Naive thymus-derived CD4-positive, alpha-beta T cell (primary cell): ENCODE results near the gene DNMT1. TPM values are rescaled to one million over a fixed set of nuclear protein-coding genes. Genes with fewer than 3 reads are reported as not detected.

Experiments
- ATAC-seq: fragments of 150-1000 bp; cut with Tn5 transposase; 2 replicates; pipeline ENCODE4 v1.10.0; 2021; ENCODE audit warnings: mild to moderate bottlenecking, moderate library complexity
- CTCF ChIA-PET: fragments of 350-600 bp; sonication (Branson Sonifier 250); formaldehyde crosslinking; loops from one replicate; lab custom pipeline; 2021; ENCODE audit warnings: antibody characterized with exemption; lab: Charles Lee
- POLR2A ChIA-PET: fragments of 350-600 bp; sonication (Branson Sonifier 250); formaldehyde crosslinking; loops from one replicate; lab custom pipeline; 2021; ENCODE audit warnings: antibody characterized with exemption, inconsistent platforms; lab: Charles Lee
- DNase-seq, 9 donors: peaks; one replicate each; pipeline versions ENCODE4 v3.0.0 to v3.0.0-alpha.2; 2020 to 2022; ENCODE audit warnings: mixed read lengths in 1 of 9
- H3K27ac ChIP-seq: one replicate; pipeline ENCODE4 v1.7.0; 2013; ENCODE audit warnings: mild to moderate bottlenecking, low read depth, low read length, moderate library complexity
- H3K27me3 ChIP-seq, 2 donors: one replicate each; pipeline ENCODE4 v1.7.0; 2013; ENCODE audit warnings: low read length in 2 of 2, mild to moderate bottlenecking in 2 of 2, moderate library complexity in 2 of 2; ENCODE audit not compliant: control insufficient read depth in 2 of 2, insufficient read depth in 2 of 2
- H3K36me3 ChIP-seq, 3 experiments: 1 replicate in 2 of 3; 2 replicates in 1 of 3; pipeline ENCODE4 v1.7.0; 2013; ENCODE audit warnings: low read length in 3 of 3, mild to moderate bottlenecking in 3 of 3, moderate library complexity in 1 of 3; ENCODE audit not compliant: insufficient read depth in 3 of 3, control insufficient read depth in 2 of 3
- H3K4me1 ChIP-seq, 2 donors: one replicate each; pipeline ENCODE4 v1.7.0; 2013; ENCODE audit warnings: low read length in 2 of 2, mild to moderate bottlenecking in 2 of 2, moderate library complexity in 1 of 2; ENCODE audit not compliant: control insufficient read depth in 2 of 2, insufficient read depth in 2 of 2
- H3K4me3 ChIP-seq: 2 replicates; pipeline ENCODE4 v1.7.0; 2013; ENCODE audit warnings: mild to moderate bottlenecking, low read length
- H3K9me3 ChIP-seq, 3 experiments: 1 replicate in 2 of 3; 2 replicates in 1 of 3; pipeline ENCODE4 v1.7.0; 2013; ENCODE audit warnings: low read length in 3 of 3; ENCODE audit not compliant: control insufficient read depth in 2 of 3
- H3K27ac Mint-ChIP-seq, 9 donors: one replicate each; pipeline ENCODE4 v1.8.0; 2020 to 2022; ENCODE audit warnings: mixed read lengths in 9 of 9, mild to moderate bottlenecking in 8 of 9, moderate library complexity in 5 of 9, inconsistent platforms in 2 of 9
- H3K27me3 Mint-ChIP-seq, 5 donors: one replicate each; pipeline ENCODE4 v1.8.0; 2021 to 2022; ENCODE audit warnings: mixed read lengths in 5 of 5, mild to moderate bottlenecking in 1 of 5
- H3K36me3 Mint-ChIP-seq, 5 donors: one replicate each; pipeline ENCODE4 v1.8.0; 2020 to 2022; ENCODE audit warnings: mixed read lengths in 5 of 5, mild to moderate bottlenecking in 3 of 5, inconsistent platforms in 1 of 5
- H3K4me1 Mint-ChIP-seq, 7 donors: one replicate each; pipeline ENCODE4 v1.8.0; 2020 to 2022; ENCODE audit warnings: mixed read lengths in 7 of 7, mild to moderate bottlenecking in 3 of 7, inconsistent platforms in 1 of 7
- H3K4me3 Mint-ChIP-seq, 10 donors: one replicate each; pipeline ENCODE4 v1.8.0; 2020 to 2022; ENCODE audit warnings: mild to moderate bottlenecking in 10 of 10, mixed read lengths in 10 of 10, moderate library complexity in 6 of 10, inconsistent platforms in 2 of 10
- H3K9me3 Mint-ChIP-seq, 11 donors: one replicate each; pipeline ENCODE4 v1.8.0; 2020 to 2022; ENCODE audit warnings: mixed read lengths in 11 of 11, mild to moderate bottlenecking in 4 of 11, inconsistent platforms in 1 of 11, moderate library complexity in 1 of 11
- intact Hi-C, 2 donors: fragments of 100-400 bp; cut with micrococcal nuclease; formaldehyde crosslinking; loops; one replicate each; pipeline ENCODE4 v1.15.1; 2023
- microRNA-seq: library from miRNA; unstranded; fragments of <30 nt; microRNA quantifications from one replicate; pipeline ENCODE4 v1.2.0, GENCODE V29; 2022; ENCODE audit warnings: borderline microRNAs expressed
- polyA plus RNA-seq, 2 donors: library from polyadenylated mRNA; unstranded; fragments of 300-500 nt; fragmentation: Illumina TruSeq; gene quantifications; one replicate each; pipeline ENCODE4 v1.2.3, GENCODE V29; 2021
- total RNA-seq, 6 experiments: library from RNA in 5 of 6; stranded (reverse) in 5 of 6; gene quantifications; 1 replicate in 5 of 6; 2 replicates in 1 of 6; pipeline ENCODE4 v1.2.3 and lab custom pipeline; 2021 to 2026

DNMT1 gene
- total and polyA plus RNA-seq, 7 experiments from 2014 or later: 113 to 334 (median 187) TPM

DNA sequence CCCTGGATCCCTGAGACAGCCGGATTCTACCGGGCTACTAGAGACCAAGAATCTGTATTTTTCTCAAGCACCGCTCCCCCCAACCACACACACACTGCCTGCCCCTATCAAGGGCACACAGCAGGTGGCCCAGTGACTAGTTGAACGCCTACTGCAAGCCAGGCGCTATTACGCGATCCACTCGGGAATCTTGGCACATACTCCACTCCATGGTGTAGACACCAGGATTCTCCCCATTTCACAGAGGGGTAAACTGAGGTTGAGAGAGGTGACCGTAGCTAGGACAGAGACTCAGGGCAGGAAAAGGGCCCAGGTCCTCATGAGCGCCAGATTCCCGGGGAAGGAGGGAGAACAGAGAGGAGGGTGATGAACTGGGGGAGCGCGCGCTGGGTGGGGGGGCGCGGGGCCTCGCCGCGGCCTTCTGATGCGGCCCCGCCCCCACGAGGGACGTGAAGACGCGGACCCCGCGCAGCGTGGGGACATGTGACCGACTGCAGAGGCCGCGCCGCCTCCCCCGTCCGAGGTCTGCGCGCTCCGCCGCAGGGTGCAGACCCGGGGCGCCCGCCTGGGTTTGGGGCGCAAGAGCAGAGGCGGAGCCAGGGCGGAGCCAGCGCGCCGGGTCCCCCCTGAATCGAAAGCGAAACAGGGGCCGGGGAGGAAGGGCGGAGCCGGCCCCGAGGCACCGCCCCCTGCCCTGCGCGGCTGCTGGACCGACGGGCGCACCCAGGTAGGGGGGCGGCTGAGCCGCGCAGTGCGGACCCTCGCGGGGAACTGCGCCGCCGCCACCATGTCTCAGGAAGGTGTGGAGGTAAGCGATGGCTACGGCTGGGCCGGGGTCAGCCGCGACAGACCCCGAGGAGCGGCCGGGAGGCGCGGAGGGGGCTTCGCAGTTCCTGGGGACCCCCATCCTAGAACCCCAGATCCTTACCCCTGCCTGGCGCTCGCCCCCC, 108.8 kb downstream of the DNMT1 start, which contains the start of gene SHFL:
Gene SHFL (plus strand): TSS at position 677 of the 950 bp plus-strand sequence. CDS start 111 bp downstream, at position 788.
- POLR2A ChIA-PET: interaction anchor here (1.4 kb wide), 1 partner anchor 19 kb away, joined by 4 read pairs; no protein-coding TSS in a partner anchor

DNA sequence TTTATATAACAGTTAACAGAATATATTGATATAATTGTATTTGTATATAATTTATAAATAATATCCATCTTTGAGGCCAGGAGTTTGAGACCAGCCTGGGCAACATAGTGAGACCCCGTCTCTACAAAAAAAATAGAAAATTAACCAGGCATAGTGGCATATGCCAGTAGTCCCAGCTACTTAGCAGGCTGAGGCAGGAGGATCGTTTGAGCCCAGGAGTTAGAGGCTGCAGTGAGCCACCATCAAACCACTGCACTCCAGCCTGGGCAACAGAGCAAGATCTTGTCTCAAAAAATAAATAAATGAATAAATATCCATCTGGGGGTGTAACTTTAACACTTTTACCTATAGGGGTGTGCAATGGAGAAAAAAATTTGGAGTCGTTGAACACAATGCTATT, 110.0 kb downstream of the DNMT1 start:
- Histone ChIP-seq H3K9me3 (no peaks in the 10 kb centered on the region), H3K4me3 (no peak overlapping the region), H3K27me3 (no peaks in the 10 kb centered on the region), H3K36me3 (peaks cover 0 to 16% (median 0%) of the 10 kb centered on the region in 3 experiments), H3K27ac (no peak overlapping the region), H3K4me1 (peaks cover 4 to 9% of the 10 kb centered on the region in 2 donors)
- Mint-ChIP-seq H3K27ac (peak overlapping the region; percentile 81 to 92 (median 85)), H3K27me3 (no peaks in the 10 kb centered on the region), H3K36me3 (peaks cover 0 to 14% (median 0%) of the 10 kb centered on the region in 5 donors), H3K4me1 (peaks cover 8 to 17% (median 8%) of the 10 kb centered on the region in 7 donors), H3K9me3 (no peaks in the 10 kb centered on the region), H3K4me3 (peak overlapping the region in 9 of 10 donors; percentile 75 to 92 (median 89))
- CTCF ChIA-PET: no interaction called here
- ATAC-seq (no peak), DNase-seq (no peak)
- intact Hi-C loops: loop anchor here in 1 of 2 donors (10.0 kb wide), 1 partner anchor 570 kb away; the partner anchor contains the start of gene ILF3
- POLR2A ChIA-PET: interaction anchor here (1.4 to 2.0 kb wide), 2 partner anchors 11 to 20 kb away, joined by 4 to 7 read pairs; no protein-coding TSS in a partner anchor

More for the DNA sequence above, 108.8 kb downstream of the DNMT1 start, which contains the start of gene SHFL:
- Histone ChIP-seq H3K27me3 (no peaks in the 10 kb centered on the region), H3K27ac (peak within 1 kb of the TSS; percentile 90), H3K36me3 (peaks cover 0 to 22% (median 0%) of the 10 kb centered on the region in 3 experiments), H3K4me1 (peaks cover 4 to 9% of the 10 kb centered on the region in 2 donors), H3K9me3 (no peaks in the 10 kb centered on the region), H3K4me3 (peak within 1 kb of the TSS; percentile 94)
- H3K4me3 Mint-ChIP-seq: peak within 1 kb of the TSS; percentile 75 to 92 (median 90)
- H3K27me3 Mint-ChIP-seq: no peaks in the 10 kb centered on the region
- H3K9me3 Mint-ChIP-seq: no peaks in the 10 kb centered on the region
- intact Hi-C loops: loop anchor here (1.0 to 10.0 kb wide), 5 partner anchors 10 to 569 kb away; partner anchors contain the start of genes PPAN (in 2 of the 2), ILF3 (in 1 of the 2) and PIN1 (in 1 of the 2)
- peak; percentile 98 for ATAC-seq
- peak; percentile 71 to 90 (median 83) for DNase-seq
- H3K4me1 Mint-ChIP-seq: peaks cover 8 to 21% (median 8%) of the 10 kb centered on the region in 7 donors
- H3K27ac Mint-ChIP-seq: peak within 1 kb of the TSS; percentile 81 to 92 (median 88)
- peaks cover 0 to 17% (median 0%) of the 10 kb centered on the region in 5 donors for H3K36me3 Mint-ChIP-seq
- CTCF ChIA-PET: no interaction called here

DNA sequence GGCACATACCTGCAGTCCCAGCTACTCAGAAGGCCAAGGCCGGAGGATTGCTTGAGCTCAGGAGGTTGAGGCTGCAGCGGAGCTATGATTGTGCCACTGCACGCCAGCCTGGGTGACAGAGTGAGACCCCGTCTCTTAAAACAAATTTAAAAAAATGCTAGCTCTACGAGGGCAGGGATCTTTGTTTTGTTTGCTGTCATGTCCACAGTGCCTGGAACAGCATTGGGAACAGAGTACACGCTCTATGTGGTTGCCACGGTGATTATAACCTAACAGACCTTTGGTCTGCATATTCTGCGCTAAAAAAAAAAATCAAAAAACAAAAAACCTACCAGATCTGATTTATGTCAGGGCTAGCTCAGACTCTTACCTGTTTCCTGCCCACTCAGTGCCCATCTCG, 110.8 kb downstream of the DNMT1 start:
- ATAC-seq (no peak), DNase-seq (no peak)
- Mint-ChIP-seq H3K27ac (peak overlapping the region in 5 of 9 donors; percentile 32 to 83 (median 73)), H3K4me1 (peaks cover 8 to 16% (median 8%) of the 10 kb centered on the region in 7 donors), H3K4me3 (peak overlapping the region in 2 of 10 donors; percentile 9 to 10), H3K36me3 (peaks cover 0 to 9% (median 0%) of the 10 kb centered on the region in 5 donors), H3K27me3 (peaks cover 0 to 3% (median 0%) of the 10 kb centered on the region in 5 donors), H3K9me3 (no peaks in the 10 kb centered on the region)
- POLR2A ChIA-PET: interaction anchor here (0.8 to 2.0 kb wide), 3 partner anchors 12 to 254 kb away, joined by 3 to 7 read pairs (median 4); no protein-coding TSS in a partner anchor
- H3K4me1 ChIP-seq: peaks cover 4 to 9% of the 10 kb centered on the region in 2 donors
- no peak overlapping the region for H3K4me3 ChIP-seq
- CTCF ChIA-PET: interaction anchor here (0.6 kb wide), 1 partner anchor 39 kb away, joined by 3 read pairs; no protein-coding TSS in a partner anchor
- H3K9me3 ChIP-seq: no peaks in the 10 kb centered on the region
- H3K27me3 ChIP-seq: no peaks in the 10 kb centered on the region
- peaks cover 0 to 7% (median 0%) of the 10 kb centered on the region in 3 experiments for H3K36me3 ChIP-seq
- H3K27ac ChIP-seq: no peak overlapping the region
- intact Hi-C loops: loop anchor here in 1 of 2 donors (10.0 kb wide), 1 partner anchor 571 kb away; the partner anchor contains the start of gene ILF3

Small RNAs within 50 kb of the gene (microRNA-seq; reads per million reads assigned to microRNA genes)
- not detected for gene MIR4322

Other genes starting within 250 kb of the DNMT1 start
- 1 to 10 TPM in 1 of 5 experiments, under 1 TPM in 3, not detected in 1; 0.05 to 1.9 (median 0.09) TPM for gene COL5A3, start 184.4 kb downstream of the DNMT1 start, total RNA-seq
- not detected for gene COL5A3, start 184.4 kb downstream of the DNMT1 start, polyA plus RNA-seq
- not detected for gene RDH8, start 181.5 kb downstream of the DNMT1 start, total RNA-seq
- gene RDH8, start 181.5 kb downstream of the DNMT1 start, polyA plus RNA-seq: not detected
- 100 to 1,000 TPM in 3 of 5 experiments, 10 to 100 TPM in 2; 67.8 to 112 (median 102) TPM for gene SHFL, start 108.6 kb downstream of the DNMT1 start, total RNA-seq
- 10 to 100 TPM; 37.0 to 52.0 TPM for gene SHFL, start 108.6 kb downstream of the DNMT1 start, polyA plus RNA-seq
- gene ANGPTL6, start 92.3 kb downstream of the DNMT1 start, total RNA-seq: 1 to 10 TPM in 3 of 5 experiments, under 1 TPM in 2; 0.68 to 1.7 (median 1.0) TPM
- gene ANGPTL6, start 92.3 kb downstream of the DNMT1 start, polyA plus RNA-seq: under 1 TPM; 0.23 to 0.48 TPM
- 100 to 1,000 TPM in 4 of 5 experiments, 10 to 100 TPM in 1; 87.6 to 122 (median 109) TPM for gene PPAN, start 88.6 kb downstream of the DNMT1 start, total RNA-seq
- gene PPAN, start 88.6 kb downstream of the DNMT1 start, polyA plus RNA-seq: 10 to 100 TPM; 24.9 to 46.6 TPM
- 10 to 100 TPM; 41.0 to 89.3 (median 58.9) TPM for gene P2RY11, start 83.3 kb downstream of the DNMT1 start, total RNA-seq
- 1 to 10 TPM; 2.7 to 3.1 TPM for gene P2RY11, start 83.3 kb downstream of the DNMT1 start, polyA plus RNA-seq
- gene EIF3G, start 75.1 kb downstream of the DNMT1 start, total RNA-seq: 100 to 1,000 TPM; 242 to 356 (median 328) TPM
- 100 to 1,000 TPM; 240 to 294 TPM for gene EIF3G, start 75.1 kb downstream of the DNMT1 start, polyA plus RNA-seq
- 1 to 10 TPM; 3.4 to 6.8 (median 5.2) TPM for gene S1PR2, start 36.4 kb upstream of the DNMT1 start, total RNA-seq
- under 1 TPM; 0.64 to 0.81 TPM for gene S1PR2, start 36.4 kb upstream of the DNMT1 start, polyA plus RNA-seq
- gene MRPL4, start 57.3 kb upstream of the DNMT1 start, total RNA-seq: 10 to 100 TPM; 36.8 to 70.5 (median 43.0) TPM
- 10 to 100 TPM; 24.9 to 34.1 TPM for gene MRPL4, start 57.3 kb upstream of the DNMT1 start, polyA plus RNA-seq
- gene ICAM1, start 76.2 kb upstream of the DNMT1 start, total RNA-seq: 10 to 100 TPM in 3 of 5 experiments, 1 to 10 TPM in 2; 3.6 to 47.2 (median 16.3) TPM
- 1 to 10 TPM; 1.2 to 3.9 TPM for gene ICAM1, start 76.2 kb upstream of the DNMT1 start, polyA plus RNA-seq
- gene ICAM4, start 92.0 kb upstream of the DNMT1 start, total RNA-seq: 1 to 10 TPM in 3 of 5 experiments, under 1 TPM in 2; 0.40 to 3.7 (median 1.2) TPM
- under 1 TPM; 0.52 to 0.55 TPM for gene ICAM4, start 92.0 kb upstream of the DNMT1 start, polyA plus RNA-seq
- 1 to 10 TPM in 1 of 5 experiments, under 1 TPM in 2, not detected in 2; 0.46 to 2.4 (median 0.48) TPM for gene ICAM5, start 95.0 kb upstream of the DNMT1 start, total RNA-seq
- gene ICAM5, start 95.0 kb upstream of the DNMT1 start, polyA plus RNA-seq: not detected
- gene ZGLP1, start 114.9 kb upstream of the DNMT1 start, total RNA-seq: 10 to 100 TPM in 1 of 5 experiments, 1 to 10 TPM in 4; 1.2 to 11.4 (median 6.2) TPM
- gene ZGLP1, start 114.9 kb upstream of the DNMT1 start, polyA plus RNA-seq: under 1 TPM in 1 of 2 donors, not detected in 1; 0.22 TPM
- 10 to 100 TPM in 2 of 5 experiments, 1 to 10 TPM in 3; 5.7 to 10.5 (median 9.3) TPM for gene FDX2, start 121.1 kb upstream of the DNMT1 start, total RNA-seq
- 10 to 100 TPM; 18.3 to 19.4 TPM for gene FDX2, start 121.1 kb upstream of the DNMT1 start, polyA plus RNA-seq
- 10 to 100 TPM; 43.2 to 81.1 (median 50.2) TPM for gene RAVER1, start 138.6 kb upstream of the DNMT1 start, total RNA-seq
- 10 to 100 TPM; 15.6 to 31.9 TPM for gene RAVER1, start 138.6 kb upstream of the DNMT1 start, polyA plus RNA-seq
- 100 to 1,000 TPM; 165 to 202 (median 189) TPM for gene ICAM3, start 144.7 kb upstream of the DNMT1 start, total RNA-seq
- 100 to 1,000 TPM; 229 to 244 TPM for gene ICAM3, start 144.7 kb upstream of the DNMT1 start, polyA plus RNA-seq
- 100 to 1,000 TPM; 224 to 346 (median 284) TPM for gene TYK2, start 185.6 kb upstream of the DNMT1 start, total RNA-seq
- gene TYK2, start 185.6 kb upstream of the DNMT1 start, polyA plus RNA-seq: 10 to 100 TPM; 45.4 to 55.6 TPM
- 100 to 1,000 TPM; 169 to 229 (median 180) TPM for gene CDC37, start 208.6 kb upstream of the DNMT1 start, total RNA-seq
- 10 to 100 TPM; 62.8 to 99.2 TPM for gene CDC37, start 208.6 kb upstream of the DNMT1 start, polyA plus RNA-seq
- gene PDE4A, start 225.6 kb upstream of the DNMT1 start, total RNA-seq: 10 to 100 TPM in 2 of 5 experiments, 1 to 10 TPM in 2, under 1 TPM in 1; 0.59 to 51.8 (median 5.0) TPM
- 1 to 10 TPM in 1 of 2 donors, under 1 TPM in 1; 0.47 to 2.0 TPM for gene PDE4A, start 225.6 kb upstream of the DNMT1 start, polyA plus RNA-seq